ENCODE measurements around the gene FRG1. TPM values are rescaled to one million over a fixed set of nuclear protein-coding genes. Genes with fewer than 3 reads are reported as not detected.
"Not testable (repeated sequence)": the region's sequence is repeated elsewhere in the genome, so short reads cannot be mapped to it uniquely, and the experiment has no call there.

The FRG1 gene
- 8.2 TPM for total RNA-seq (ENCODE audit: insufficient read depth, low replicate concordance)

DNA sequence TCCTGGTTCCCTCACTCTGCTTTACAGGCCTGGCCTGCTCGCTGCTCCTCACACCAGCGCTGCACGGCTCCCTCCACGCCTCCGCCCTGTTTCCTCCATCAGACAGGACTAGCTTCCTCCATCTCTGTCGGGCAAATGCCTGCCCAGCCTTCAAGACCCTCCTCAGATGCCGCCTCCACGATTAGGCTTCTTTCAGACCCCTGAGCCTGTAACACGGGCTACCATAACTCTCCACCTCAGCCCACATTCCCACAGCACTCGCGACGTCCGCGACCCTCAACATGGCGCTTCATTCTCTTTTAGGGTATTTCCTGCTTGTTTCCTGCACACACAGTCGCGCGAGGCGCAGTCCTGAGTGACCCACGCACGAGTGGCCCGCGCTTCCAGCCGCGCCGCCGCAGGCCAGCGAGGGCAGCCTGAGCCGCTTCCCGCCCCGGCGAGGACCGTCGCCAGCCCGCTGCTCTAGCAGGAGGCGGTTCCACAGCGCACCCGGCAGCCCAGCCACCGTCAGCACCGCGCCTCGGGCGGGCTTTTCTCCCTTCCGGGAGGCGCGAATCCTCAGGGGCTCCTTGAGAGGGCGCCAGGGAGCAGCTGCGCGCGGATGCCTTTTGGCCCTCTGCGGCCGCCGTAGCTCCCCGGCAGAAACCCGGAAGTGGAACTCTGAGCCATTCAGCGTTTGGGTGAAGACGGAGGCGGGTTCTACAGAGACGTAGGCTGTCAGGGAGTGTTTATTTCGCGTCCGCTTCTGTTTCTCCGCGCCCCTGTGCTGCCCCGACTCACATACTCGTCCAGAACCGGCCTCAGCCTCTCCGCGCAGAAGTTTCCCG, at the start of gene FRG1:
TSS of gene FRG1 (plus strand) at position 695 of the 827 bp plus-strand sequence. CDS start 138 bp downstream, outside the sequence.
- peak; percentile 95 for DNase-seq (ENCODE audit: low spot score)

GRCh38 chr4:189897667-189898066, 43.0 kb upstream of the FRG1 start:
- DNase-seq (ENCODE audit: low spot score), result no peak

- DNase-seq (ENCODE audit: low spot score), result not testable (repeated sequence)
Observed at GRCh38 chr4:189899481-189900015, 41.1 kb upstream of the FRG1 start.

GRCh38 chr4:189904420-189905027, 36.1 kb upstream of the FRG1 start:
- DNase-seq (ENCODE audit: low spot score), result peak; percentile 44

GRCh38 chr4:189912170-189912569, 28.5 kb upstream of the FRG1 start:
- DNase-seq (ENCODE audit: low spot score), result no peak

DNA sequence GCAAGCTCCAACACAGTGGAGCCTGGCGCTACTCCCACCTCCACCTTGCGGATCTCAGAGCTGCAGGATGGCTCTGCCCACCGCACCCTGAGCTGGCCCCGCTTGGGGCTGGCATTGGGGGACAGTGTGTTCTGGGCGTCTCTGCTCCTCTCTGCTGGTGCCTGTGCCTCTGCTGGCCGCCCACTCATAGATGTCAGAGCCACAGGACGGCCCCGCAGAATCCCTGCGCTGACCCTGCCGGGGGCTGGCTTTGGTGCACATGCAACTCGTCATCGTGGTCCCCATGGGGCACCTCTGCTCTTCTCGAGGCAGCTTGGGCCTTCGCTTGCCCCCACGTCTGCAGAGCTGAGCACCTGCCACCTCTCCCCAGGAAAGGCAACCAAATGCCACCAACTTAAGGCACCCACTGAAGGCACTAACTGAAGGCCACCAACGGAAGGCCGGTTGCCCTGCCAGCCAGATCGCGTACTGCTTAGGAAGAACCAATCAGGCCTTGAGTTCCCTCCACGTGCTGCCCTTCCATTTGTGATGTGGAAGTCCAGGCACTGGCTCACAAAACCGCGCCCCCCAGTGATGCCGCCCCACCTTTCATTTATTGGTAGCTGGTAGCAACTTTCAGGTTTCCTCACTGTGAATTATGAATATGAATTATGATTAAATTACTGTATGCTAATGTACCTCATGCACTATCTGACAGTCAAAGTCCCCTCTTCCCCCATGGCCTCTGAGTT, 23.3 kb upstream of the FRG1 start:
- DNase-seq (ENCODE audit: low spot score), result no peak

- DNase-seq (ENCODE audit: low spot score), result no peak
Observed at GRCh38 chr4:189921058-189921457, 19.6 kb upstream of the FRG1 start.

DNA sequence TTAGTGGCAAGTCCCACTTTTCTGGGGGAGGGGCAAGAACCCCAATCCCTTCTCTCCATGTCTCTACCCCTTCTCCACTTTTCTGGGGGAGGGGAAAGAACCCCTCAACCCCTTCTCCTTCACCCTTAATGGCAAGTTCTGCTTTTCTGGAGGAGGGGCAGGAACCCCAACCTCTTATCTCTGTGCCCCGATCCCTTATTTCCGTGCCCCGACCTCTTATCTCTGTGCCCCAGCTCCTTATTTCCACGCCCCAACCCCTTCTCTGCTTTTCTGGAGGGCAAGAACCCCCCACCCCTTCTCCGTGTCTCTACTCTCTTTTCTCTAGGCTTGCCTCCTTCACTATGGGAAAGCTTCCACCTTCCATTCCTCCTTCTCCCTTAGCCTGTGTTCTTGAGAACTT, 13.9 kb upstream of the FRG1 start:
- DNase-seq (ENCODE audit: low spot score), result not testable (repeated sequence)

GRCh38 chr4:189941005-189941450, 356 bp downstream of the FRG1 start:
- no peak for DNase-seq (ENCODE audit: low spot score)

- DNase-seq (ENCODE audit: low spot score), result not testable (repeated sequence)
Observed at GRCh38 chr4:189942412-189942811, 1.7 kb downstream of the FRG1 start.

DNA sequence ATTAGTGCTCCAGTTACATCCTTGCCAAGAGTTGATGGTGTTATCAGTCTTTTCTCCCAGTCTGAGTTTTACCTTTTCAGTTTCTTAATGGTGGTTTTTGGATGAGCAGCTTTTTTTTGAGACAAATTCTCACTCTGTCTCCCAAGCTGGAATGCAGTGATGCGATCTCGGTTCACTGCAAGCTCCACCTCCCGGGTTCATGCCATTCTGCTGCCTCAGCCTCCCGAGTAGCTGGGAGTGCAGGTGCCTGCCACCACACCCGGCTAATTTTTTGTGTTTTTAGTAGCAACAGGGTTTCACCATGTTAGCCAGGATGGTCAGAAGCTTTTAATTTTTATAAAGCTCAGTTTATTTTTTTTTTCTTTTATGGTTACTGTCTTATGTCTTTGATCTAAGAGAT, 3.4 kb downstream of the FRG1 start:
- DNase-seq (ENCODE audit: low spot score), result not testable (repeated sequence)

DNA sequence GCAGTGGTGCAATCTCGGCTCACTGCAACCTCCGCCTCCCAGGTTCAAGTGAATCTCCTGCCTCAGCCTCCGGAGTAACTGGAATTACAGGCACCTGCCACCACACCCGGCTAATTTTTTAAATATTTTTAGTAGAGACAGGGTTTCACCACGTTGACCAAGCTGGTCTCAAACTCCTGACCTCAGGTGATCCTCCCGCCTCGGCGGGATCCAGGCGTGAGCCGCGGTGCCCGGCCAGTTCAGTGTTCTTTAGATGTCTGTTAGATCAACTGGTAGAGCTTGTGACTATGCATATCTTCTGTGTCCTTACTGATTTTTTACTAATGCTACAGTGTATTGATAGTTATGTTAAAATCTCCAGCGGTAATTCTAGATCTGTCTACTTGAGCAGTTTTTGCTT, 6.2 kb downstream of the FRG1 start:
- not testable (repeated sequence) for DNase-seq (ENCODE audit: low spot score)

DNA sequence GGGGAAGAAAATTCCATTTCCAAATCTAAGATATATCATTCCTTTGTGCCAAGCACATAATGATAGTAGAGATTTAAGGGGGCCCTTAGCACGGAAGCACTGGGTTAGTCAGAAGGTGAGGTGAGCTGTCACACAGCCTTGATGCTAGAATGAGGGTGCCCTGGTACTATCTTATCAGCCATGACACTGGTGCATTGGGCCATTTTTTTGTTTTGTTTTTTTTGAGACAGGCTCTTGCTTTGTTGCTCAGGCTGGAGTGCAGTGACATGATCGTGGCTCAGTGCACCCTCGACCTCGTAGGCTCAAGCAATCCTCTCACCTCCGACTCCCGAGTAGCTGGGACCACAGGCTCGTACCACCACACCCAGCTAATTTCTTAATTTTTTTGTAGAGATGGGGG, 7.8 kb downstream of the FRG1 start:
- DNase-seq (ENCODE audit: low spot score), result not testable (repeated sequence)

DNA sequence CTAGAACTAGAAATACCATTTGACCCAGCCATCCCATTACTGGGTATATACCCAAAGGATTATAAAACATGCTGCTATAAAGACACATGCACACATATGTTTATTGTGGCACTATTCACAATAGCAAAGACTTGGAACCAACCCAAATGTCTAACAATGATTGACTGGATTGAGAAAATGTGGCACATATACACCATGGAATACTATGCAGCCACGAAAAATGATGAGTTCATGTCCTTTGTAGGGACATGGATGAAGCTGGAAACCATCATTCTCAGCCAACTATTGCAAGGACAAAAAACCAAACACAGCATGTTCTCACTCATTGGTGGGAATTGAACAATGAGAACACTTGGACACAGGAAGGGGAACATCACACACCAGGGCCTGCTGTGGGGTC, 28.6 kb downstream of the FRG1 start:
- DNase-seq (ENCODE audit: low spot score), result not testable (repeated sequence)

DNA sequence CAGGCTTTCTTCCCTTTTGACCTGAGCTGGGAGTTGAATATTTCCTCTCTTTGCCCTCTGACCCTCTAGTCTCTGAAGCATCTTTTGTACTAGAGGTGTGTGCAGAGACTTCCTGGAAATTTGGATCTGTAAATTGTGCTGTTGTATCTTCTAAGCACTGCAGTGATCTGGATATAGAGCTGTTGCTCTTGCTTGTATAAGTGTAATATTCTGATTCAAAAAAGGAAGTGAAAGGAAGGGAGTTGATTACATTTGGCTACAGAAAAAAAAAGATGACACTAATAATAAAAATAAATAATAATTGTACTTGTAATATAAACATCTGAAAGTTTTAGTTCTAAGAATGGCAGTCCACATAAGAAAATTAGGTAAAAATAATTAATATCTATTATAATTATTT, 33.0 kb downstream of the FRG1 start:
- DNase-seq (ENCODE audit: low spot score), result no peak

GRCh38 chr4:189974056-189974455, 33.4 kb downstream of the FRG1 start:
- no peak for DNase-seq (ENCODE audit: low spot score)

DNA sequence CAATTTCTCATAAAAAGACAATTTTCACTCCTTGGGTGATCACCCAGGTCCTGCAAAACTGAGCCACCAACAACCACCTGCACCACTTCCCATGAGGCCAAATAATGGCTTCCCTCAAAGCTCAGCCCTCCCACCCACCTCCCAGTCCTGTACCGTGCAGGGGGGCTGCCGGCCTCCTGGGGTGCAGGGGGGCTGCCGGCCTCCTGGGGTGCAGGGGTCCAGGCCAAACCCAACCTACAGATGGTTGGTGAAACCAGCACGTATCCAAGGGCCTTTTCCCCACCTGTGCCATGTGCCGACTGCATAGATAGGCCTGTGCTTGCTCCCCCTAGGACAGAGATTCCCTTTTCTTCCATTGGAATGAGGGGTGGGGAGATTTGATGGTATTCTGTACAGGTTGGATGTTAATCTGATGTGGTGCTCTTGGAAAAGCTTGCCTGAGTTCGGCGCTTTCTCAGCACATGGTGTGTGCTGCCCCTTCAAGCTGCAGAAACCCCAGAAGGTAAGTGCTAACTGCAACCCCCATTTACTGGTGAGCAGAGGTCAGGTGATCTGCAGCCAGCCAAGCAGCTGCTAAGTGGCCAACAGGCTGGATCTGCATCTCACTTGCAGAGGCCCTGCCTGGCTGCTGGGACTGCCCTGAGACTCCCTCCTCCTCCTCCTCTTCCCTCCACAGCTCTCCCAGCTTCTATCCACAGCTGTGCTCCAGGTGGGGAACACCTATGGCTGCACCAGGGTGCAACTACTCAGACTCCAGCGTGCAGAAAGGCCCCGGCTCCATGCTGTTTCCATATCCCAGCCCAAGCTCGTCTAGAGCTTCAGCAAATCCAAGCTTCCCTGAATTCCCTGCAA, 38.8 kb downstream of the FRG1 start:
- DNase-seq (ENCODE audit: low spot score), result no peak

- not testable (repeated sequence) for DNase-seq (ENCODE audit: low spot score)
Observed at GRCh38 chr4:189980292-189980691, 39.6 kb downstream of the FRG1 start.

DNA sequence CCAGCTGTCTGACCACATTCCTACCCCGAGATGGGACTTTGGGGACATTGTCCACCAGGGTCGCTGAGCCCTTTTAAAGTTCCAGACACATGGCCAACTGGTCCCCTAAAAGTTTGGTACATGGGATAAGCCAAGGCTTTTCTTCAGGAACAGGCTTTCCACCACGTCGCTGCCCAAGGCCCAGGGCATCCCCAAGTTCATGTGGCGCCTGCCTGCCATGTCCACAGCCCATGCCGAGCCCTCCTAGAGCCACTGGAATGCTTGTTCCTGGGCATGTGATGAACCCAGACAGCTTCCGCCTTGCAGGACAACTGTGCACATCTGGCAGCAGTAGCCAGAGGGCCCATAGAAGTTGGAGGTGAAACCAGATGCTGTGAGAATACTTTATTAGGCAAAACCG, 41.3 kb downstream of the FRG1 start:
- no peak for DNase-seq (ENCODE audit: low spot score)

- not testable (repeated sequence) for DNase-seq (ENCODE audit: low spot score)
Observed at GRCh38 chr4:189983916-189984526, 43.3 kb downstream of the FRG1 start.

- DNase-seq (ENCODE audit: low spot score), result not testable (repeated sequence)
Observed at GRCh38 chr4:189984661-189985060, 44.0 kb downstream of the FRG1 start.

All from umbilical cord (tissue), 2 donors.